NOMO-1 (cell line): ENCODE measurements around the gene CFAP126.
"Not testable (repeated sequence)": the region's sequence is repeated elsewhere in the genome, so short reads cannot be mapped to it uniquely, and the experiment has no call there.

ENCODE experiments used
- DNase-seq, 2 experiments: peaks; one replicate each; lab custom pipeline; 2025; ENCODE audit not compliant: unreplicated experiment in 2 of 2; lab: John Stamatoyannopoulos, UW

The CFAP126 gene

GRCh38 chr1:161367684-161368400 lies at the start of gene CFAP126:
CFAP126 (minus strand) TSS chr1:161367876; CDS start chr1:161367868, 8 bp downstream.
- DNase-seq: peak; percentile 56 to 86

GRCh38 chr1:161413050-161413449 lies 45.4 kb upstream of the CFAP126 start:
- not testable (repeated sequence) for DNase-seq

- not testable (repeated sequence) for DNase-seq
Measured at GRCh38 chr1:161410636-161410970, 42.9 kb upstream of the CFAP126 start.

- DNase-seq: not testable (repeated sequence)
Measured at GRCh38 chr1:161409848-161410635, 42.4 kb upstream of the CFAP126 start.

- no peak for DNase-seq
Measured at GRCh38 chr1:161408429-161409052, 40.9 kb upstream of the CFAP126 start.

GRCh38 chr1:161407451-161407985 lies 39.8 kb upstream of the CFAP126 start:
- no peak for DNase-seq

- DNase-seq: not testable (repeated sequence)
Measured at GRCh38 chr1:161406551-161406950, 38.9 kb upstream of the CFAP126 start.

- DNase-seq: no peak
Measured at GRCh38 chr1:161404051-161404597, 36.4 kb upstream of the CFAP126 start.

GRCh38 chr1:161402446-161402845 lies 34.8 kb upstream of the CFAP126 start:
- no peak for DNase-seq

- peak; percentile 86 to 90 for DNase-seq
Measured at GRCh38 chr1:161399257-161399998, 31.8 kb upstream of the CFAP126 start.

GRCh38 chr1:161398900-161399256 lies 31.2 kb upstream of the CFAP126 start:
- DNase-seq: no peak

GRCh38 chr1:161397038-161397437 lies 29.4 kb upstream of the CFAP126 start:
- not testable (repeated sequence) for DNase-seq

- DNase-seq: no peak
Measured at GRCh38 chr1:161393151-161393550, 25.5 kb upstream of the CFAP126 start.

- no peak for DNase-seq
Measured at GRCh38 chr1:161391611-161392010, 23.9 kb upstream of the CFAP126 start.

GRCh38 chr1:161391136-161391535 lies 23.5 kb upstream of the CFAP126 start:
- DNase-seq: not testable (repeated sequence)

- DNase-seq: no peak
Measured at GRCh38 chr1:161390559-161390858, 22.8 kb upstream of the CFAP126 start.

- DNase-seq: peak; percentile 73 to 92
Measured at GRCh38 chr1:161389691-161390558, 22.2 kb upstream of the CFAP126 start.

GRCh38 chr1:161389158-161389557 lies 21.5 kb upstream of the CFAP126 start:
- not testable (repeated sequence) for DNase-seq

- DNase-seq: no peak
Measured at GRCh38 chr1:161388639-161389038, 21.0 kb upstream of the CFAP126 start.
